GM19372 (cell line): ENCODE results near the gene BCL2.
A peak's percentile ranks its signal among the peaks of the same experiment; 100 is the strongest.

ENCODE experiments used
- ATAC-seq: cut with Tn5 transposase; IDR thresholded peaks from one replicate; pipeline ENCODE4 v1.9.1; 2021; ENCODE audit warnings: mild to moderate bottlenecking, low read depth, moderate library complexity; ENCODE audit not compliant: unreplicated experiment

The BCL2 gene

GRCh38 chr18:63312019-63312409 is 7.6 kb downstream of the BCL2 start:
- ATAC-seq, result no peak

- ATAC-seq, result peak; percentile 66
Observed at GRCh38 chr18:63311118-63312018, 8.2 kb downstream of the BCL2 start.

GRCh38 chr18:63309422-63309821 is 10.1 kb downstream of the BCL2 start:
- ATAC-seq, result no peak

GRCh38 chr18:63307551-63308200 is 11.9 kb downstream of the BCL2 start:
- ATAC-seq, result no peak

- no peak for ATAC-seq
Observed at GRCh38 chr18:63306819-63307550, 12.6 kb downstream of the BCL2 start.

GRCh38 chr18:63306249-63306648 is 13.3 kb downstream of the BCL2 start:
- ATAC-seq, result no peak

GRCh38 chr18:63303547-63303946 is 16.0 kb downstream of the BCL2 start:
- ATAC-seq, result no peak

GRCh38 chr18:63302636-63303405 is 16.7 kb downstream of the BCL2 start:
- ATAC-seq, result no peak

- no peak for ATAC-seq
Observed at GRCh38 chr18:63302220-63302619, 17.3 kb downstream of the BCL2 start.

GRCh38 chr18:63301434-63301833 is 18.1 kb downstream of the BCL2 start:
- ATAC-seq, result no peak

- ATAC-seq, result peak; percentile 52
Observed at GRCh38 chr18:63299837-63300745, 19.5 kb downstream of the BCL2 start.

- no peak for ATAC-seq
Observed at GRCh38 chr18:63298400-63299365, 20.9 kb downstream of the BCL2 start.

- ATAC-seq, result no peak
Observed at GRCh38 chr18:63297687-63298399, 21.7 kb downstream of the BCL2 start.

- no peak for ATAC-seq
Observed at GRCh38 chr18:63293935-63294334, 25.6 kb downstream of the BCL2 start.

GRCh38 chr18:63292831-63293683 is 26.5 kb downstream of the BCL2 start:
- ATAC-seq, result peak; percentile 72

- ATAC-seq, result no peak
Observed at GRCh38 chr18:63291278-63291677, 28.3 kb downstream of the BCL2 start.

- no peak for ATAC-seq
Observed at GRCh38 chr18:63290821-63291200, 28.8 kb downstream of the BCL2 start.
